Muscle of leg (tissue), 11 donors: ENCODE results near the gene SYNGR1. TPM values are rescaled to one million over a fixed set of nuclear protein-coding genes. Genes with fewer than 3 reads are reported as not detected.

Source experiments
- DNase-seq: peaks from one replicate; pipeline ENCODE4 v3.0.0; 2013
- H3K27ac ChIP-seq: one replicate; pipeline ENCODE4 v1.5.1; 2013; ENCODE audit warnings: mild to moderate bottlenecking, low read length, control low read depth
- H3K27me3 ChIP-seq: one replicate; pipeline ENCODE4 v1.6.1; 2013; ENCODE audit warnings: low read length; ENCODE audit not compliant: control insufficient read depth, insufficient read depth
- H3K36me3 ChIP-seq: one replicate; pipeline ENCODE4 v1.6.1; 2013; ENCODE audit warnings: low read length; ENCODE audit not compliant: control insufficient read depth, insufficient read depth
- H3K4me1 ChIP-seq: one replicate; pipeline ENCODE4 v1.6.1; 2013; ENCODE audit warnings: low read length; ENCODE audit not compliant: control insufficient read depth, insufficient read depth
- H3K4me3 ChIP-seq: one replicate; pipeline ENCODE4 v1.5.1; 2013; ENCODE audit warnings: low read length, control low read depth
- H3K9me3 ChIP-seq: replicated peaks from 2 replicates; pipeline ENCODE4 v1.6.1; 2013; ENCODE audit warnings: low read depth, low read length; ENCODE audit not compliant: control insufficient read depth
- WGBS: methylation state at CpG from one replicate; pipeline ENCODE4 v1.1.5; 2013; ENCODE audit warnings: missing lambda C conversion rate; ENCODE audit not compliant: insufficient coverage; 5-methylcytosine and 5-hydroxymethylcytosine counted together
- polyA plus RNA-seq, 8 donors: library from polyadenylated mRNA; unstranded; fragments of 120-200 nt; gene quantifications; one replicate each; pipeline versions ENCODE4 v1.2.1 to v1.2.3, GENCODE V29; 2013; ENCODE audit warnings: inconsistent platforms in 1 of 8, low replicate concordance in 1 of 8; ENCODE audit not compliant: insufficient read length in 8 of 8, insufficient read depth in 1 of 8
- total RNA-seq: library from RNA; stranded (reverse); fragments of 120-200 nt; gene quantifications from one replicate; pipeline ENCODE4 v1.2.4, GENCODE V29; 2013

SYNGR1 gene
- total and polyA plus RNA-seq, 9 donors: 6.3 to 19.8 (median 14.0) TPM

DNA sequence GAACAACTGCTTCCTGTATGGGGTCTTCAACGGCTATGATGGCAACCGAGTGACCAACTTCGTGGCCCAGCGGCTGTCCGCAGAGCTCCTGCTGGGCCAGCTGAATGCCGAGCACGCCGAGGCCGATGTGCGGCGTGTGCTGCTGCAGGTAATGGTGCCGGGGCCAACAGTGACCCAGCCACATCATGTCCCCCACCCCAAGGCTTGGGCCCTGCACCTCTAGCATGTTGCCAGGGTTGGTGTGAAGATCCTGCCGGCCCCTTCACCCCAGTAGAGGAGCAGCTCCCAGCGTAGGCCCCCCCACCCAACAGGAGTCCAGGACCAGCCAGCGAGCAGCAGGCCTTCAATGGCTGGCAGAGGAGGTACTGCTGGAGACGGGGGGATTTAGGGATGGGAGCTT is 65.7 kb downstream of the SYNGR1 start:
- no peaks in the 10 kb centered on the region for H3K9me3 ChIP-seq
- DNase-seq: no peak
- H3K27ac ChIP-seq: no peak overlapping the region
- WGBS: 95% methylated on average over 3 of the region's 16 CpGs
- no peak overlapping the region for H3K4me3 ChIP-seq
- no peaks in the 10 kb centered on the region for H3K27me3 ChIP-seq
- peaks cover 15% of the 10 kb centered on the region for H3K4me1 ChIP-seq
- H3K36me3 ChIP-seq: peaks cover 55% of the 10 kb centered on the region

DNA sequence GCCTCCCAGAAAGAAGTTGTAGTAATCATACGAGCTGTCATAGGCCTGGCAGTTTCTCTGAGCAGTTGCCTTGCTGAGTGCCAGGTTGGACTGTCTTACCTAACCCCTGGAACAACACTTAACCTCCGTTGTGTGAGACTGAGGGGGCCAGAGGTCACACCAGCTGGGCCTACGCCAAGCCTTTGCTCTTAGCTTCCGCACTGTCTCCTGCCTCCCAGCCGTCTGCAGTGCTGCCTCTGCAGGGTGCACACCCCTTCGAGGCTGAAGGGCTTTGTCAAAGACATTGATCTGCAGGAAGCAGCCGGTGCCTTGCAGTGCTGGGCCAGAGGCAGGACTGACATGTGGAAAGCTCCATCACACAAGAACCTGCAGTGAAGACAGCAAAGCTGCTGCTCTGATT is 66.5 kb downstream of the SYNGR1 start:
- no peaks in the 10 kb centered on the region for H3K9me3 ChIP-seq
- H3K27ac ChIP-seq: no peak overlapping the region
- H3K27me3 ChIP-seq: no peaks in the 10 kb centered on the region
- WGBS: 63% methylated on average over 4 of the region's 7 CpGs
- peaks cover 60% of the 10 kb centered on the region for H3K36me3 ChIP-seq
- no peak for DNase-seq
- H3K4me3 ChIP-seq: no peak overlapping the region
- peaks cover 15% of the 10 kb centered on the region for H3K4me1 ChIP-seq

DNA sequence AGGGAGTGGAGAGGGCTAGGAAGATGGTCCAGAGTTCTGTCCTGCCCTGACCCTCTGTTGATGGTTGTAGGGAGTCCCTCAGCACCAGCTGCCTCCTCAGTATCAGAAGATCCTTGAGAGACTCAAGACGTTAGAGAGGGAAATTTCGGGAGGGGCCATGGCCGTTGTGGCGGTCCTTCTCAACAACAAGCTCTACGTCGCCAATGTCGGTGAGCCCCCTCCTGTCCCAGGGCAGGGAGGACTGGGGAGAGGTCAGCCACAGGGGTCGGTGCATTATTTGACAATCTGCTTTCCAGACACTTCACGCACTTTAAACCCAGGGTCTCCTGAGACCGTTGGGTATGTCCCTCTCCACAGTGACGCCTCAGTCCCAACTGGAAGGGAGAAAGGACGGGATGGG is 67.8 kb downstream of the SYNGR1 start:
- no peak overlapping the region for H3K27ac ChIP-seq
- peaks cover 70% of the 10 kb centered on the region for H3K36me3 ChIP-seq
- 77% methylated on average over 9 of the region's 12 CpGs for WGBS

DNA sequence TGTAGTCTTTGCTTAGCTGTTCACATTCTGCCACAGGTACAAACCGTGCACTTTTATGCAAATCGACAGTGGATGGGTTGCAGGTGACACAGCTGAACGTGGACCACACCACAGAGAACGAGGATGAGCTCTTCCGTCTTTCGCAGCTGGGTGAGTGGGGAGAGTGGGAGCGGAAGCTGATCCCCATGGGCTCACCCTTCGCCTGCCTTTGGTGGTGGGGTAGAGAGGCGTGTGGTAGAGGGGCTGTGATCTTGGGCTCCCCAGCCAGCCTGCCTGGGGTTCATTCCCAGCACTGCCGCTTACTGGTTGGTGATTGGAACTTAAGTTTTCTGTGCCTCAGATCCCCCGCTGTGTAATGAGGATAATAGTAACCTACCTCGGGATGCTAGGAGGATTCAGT is 68.9 kb downstream of the SYNGR1 start:
- Histone ChIP-seq H3K27me3 (no peaks in the 10 kb centered on the region), H3K4me1 (peaks cover 9% of the 10 kb centered on the region), H3K36me3 (peaks cover 74% of the 10 kb centered on the region), H3K4me3 (no peak overlapping the region), H3K27ac (no peak overlapping the region), H3K9me3 (no peaks in the 10 kb centered on the region)
- no peak for DNase-seq
- WGBS: 84% methylated on average over 10 of the region's 12 CpGs

More for the DNA sequence above, 67.8 kb downstream of the SYNGR1 start:
- Histone ChIP-seq H3K4me3 (no peak overlapping the region), H3K9me3 (no peaks in the 10 kb centered on the region), H3K27me3 (no peaks in the 10 kb centered on the region), H3K4me1 (peaks cover 10% of the 10 kb centered on the region)
- DNase-seq: no peak

DNA sequence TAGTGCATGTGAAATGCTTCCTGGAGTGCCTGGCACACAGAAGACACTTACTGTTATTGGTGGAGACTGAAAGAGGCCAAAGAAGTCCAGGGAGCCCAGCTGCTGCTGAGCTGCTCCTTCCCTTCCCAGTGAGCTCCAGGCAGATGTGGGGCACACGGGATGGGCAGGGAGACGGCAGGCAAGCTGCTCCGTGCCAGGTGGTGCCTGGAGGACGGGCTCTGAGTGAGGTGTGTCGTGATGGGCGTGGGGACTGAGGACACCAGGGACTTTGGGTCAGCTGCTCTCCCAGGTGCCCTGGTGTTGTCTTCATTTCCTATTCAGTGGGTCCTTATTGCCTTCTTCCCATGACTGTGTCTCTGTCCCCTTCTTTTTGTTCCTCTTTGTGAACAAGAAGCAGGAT is 69.3 kb downstream of the SYNGR1 start:
- Histone ChIP-seq H3K9me3 (no peaks in the 10 kb centered on the region), H3K27me3 (no peaks in the 10 kb centered on the region), H3K4me1 (peaks cover 5% of the 10 kb centered on the region), H3K36me3 (peaks cover 77% of the 10 kb centered on the region), H3K27ac (no peak overlapping the region), H3K4me3 (no peak overlapping the region)
- no peak for DNase-seq
- WGBS: 86% methylated on average over 6 of the region's 6 CpGs

DNA sequence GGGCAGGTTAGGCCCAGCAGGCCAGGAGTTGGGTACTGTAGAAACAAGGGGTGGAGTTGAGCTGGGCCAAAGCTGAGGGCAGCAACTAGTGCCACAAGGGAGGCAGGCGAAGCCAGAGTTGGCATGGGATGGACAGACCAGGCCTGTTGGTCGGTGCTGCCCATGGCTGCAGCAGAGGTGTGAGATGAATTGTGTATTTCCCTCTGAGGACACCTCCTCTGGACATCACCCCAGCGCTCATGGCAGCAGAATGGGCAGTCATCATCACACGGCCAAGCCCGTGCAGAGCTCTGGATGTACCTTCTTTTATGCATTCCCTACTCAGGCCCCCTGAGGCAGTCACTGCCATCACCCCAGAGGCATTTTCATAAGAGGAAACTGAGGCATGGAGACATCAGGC is 70.1 kb downstream of the SYNGR1 start:
- no peak for DNase-seq
- Histone ChIP-seq H3K9me3 (no peaks in the 10 kb centered on the region), H3K27me3 (no peaks in the 10 kb centered on the region), H3K4me1 (no peaks in the 10 kb centered on the region), H3K36me3 (peaks cover 83% of the 10 kb centered on the region), H3K4me3 (no peak overlapping the region), H3K27ac (no peak overlapping the region)
- 97% methylated on average over 4 of the region's 5 CpGs for WGBS

DNA sequence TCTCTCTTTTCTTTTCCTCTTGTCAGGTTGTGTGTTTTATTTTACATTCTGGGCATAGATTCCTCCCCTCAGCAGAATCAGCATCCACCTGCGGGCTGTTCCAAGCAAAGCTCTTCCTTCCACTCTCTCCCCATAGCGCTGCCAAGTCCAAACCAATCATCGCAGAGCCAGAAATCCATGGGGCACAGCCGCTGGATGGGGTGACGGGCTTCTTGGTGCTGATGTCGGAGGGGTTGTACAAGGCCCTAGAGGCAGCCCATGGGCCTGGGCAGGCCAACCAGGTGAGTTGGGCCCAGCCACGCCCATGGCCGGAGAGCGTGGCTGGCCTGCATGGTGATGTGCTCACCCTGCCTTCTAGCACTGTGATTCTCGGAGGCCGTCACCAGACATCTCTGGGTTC is 71.9 kb downstream of the SYNGR1 start:
- no peaks in the 10 kb centered on the region for H3K9me3 ChIP-seq
- 94% methylated on average over 5 of the region's 11 CpGs for WGBS
- no peaks in the 10 kb centered on the region for H3K4me1 ChIP-seq
- no peak for DNase-seq
- peaks cover 76% of the 10 kb centered on the region for H3K36me3 ChIP-seq
- no peak overlapping the region for H3K27ac ChIP-seq
- H3K4me3 ChIP-seq: no peak overlapping the region
- H3K27me3 ChIP-seq: no peaks in the 10 kb centered on the region

DNA sequence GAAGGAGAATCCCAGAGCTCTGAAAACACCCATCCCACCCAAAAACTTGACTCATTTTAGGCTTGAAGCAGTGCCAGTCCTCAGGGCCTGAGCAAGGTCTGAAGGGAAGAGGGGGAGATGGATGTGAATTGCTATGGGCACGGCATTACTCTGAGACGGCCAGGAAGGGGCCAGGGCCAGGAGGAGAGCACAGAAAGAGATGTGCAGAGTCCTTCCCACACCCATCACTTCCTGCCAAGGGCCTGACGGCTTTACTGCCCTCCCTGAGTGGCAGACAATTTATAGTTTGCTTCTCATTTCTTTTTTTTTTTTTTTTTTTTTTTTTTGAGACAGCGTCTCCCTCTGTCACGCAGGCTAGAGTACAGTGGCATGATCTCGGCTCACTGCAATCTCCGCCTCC is 72.3 kb downstream of the SYNGR1 start:
- Histone ChIP-seq H3K4me1 (no peaks in the 10 kb centered on the region), H3K9me3 (no peaks in the 10 kb centered on the region), H3K27me3 (no peaks in the 10 kb centered on the region), H3K4me3 (no peak overlapping the region), H3K36me3 (peaks cover 76% of the 10 kb centered on the region), H3K27ac (no peak overlapping the region)
- no peak for DNase-seq
- WGBS: 90% methylated on average over 2 of the region's 7 CpGs

DNA sequence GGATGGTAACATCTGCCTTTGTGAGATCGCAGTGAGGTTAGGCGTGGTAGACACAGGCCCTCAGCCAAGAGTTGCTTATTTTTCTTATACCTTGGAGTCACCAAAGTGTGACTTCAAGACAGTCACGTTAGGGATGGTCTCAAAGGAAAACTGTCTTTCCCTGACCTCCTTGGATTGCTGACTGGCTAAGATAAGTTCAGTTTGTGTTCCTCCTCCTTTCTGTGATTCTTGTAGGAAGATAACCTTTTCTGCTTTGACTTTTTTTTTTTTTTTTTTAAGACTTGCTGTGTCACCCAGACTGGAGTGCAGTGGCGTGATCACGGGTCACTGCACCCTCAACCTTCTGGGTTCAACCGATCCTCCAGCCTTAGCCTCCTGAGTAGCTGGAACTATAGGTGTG is 72.9 kb downstream of the SYNGR1 start:
- H3K9me3 ChIP-seq: no peaks in the 10 kb centered on the region
- H3K27ac ChIP-seq: no peak overlapping the region
- H3K36me3 ChIP-seq: peaks cover 77% of the 10 kb centered on the region
- no peak for DNase-seq
- H3K4me1 ChIP-seq: no peaks in the 10 kb centered on the region
- H3K27me3 ChIP-seq: no peaks in the 10 kb centered on the region
- H3K4me3 ChIP-seq: no peak overlapping the region
- WGBS: 81% methylated on average over 2 of the region's 6 CpGs

DNA sequence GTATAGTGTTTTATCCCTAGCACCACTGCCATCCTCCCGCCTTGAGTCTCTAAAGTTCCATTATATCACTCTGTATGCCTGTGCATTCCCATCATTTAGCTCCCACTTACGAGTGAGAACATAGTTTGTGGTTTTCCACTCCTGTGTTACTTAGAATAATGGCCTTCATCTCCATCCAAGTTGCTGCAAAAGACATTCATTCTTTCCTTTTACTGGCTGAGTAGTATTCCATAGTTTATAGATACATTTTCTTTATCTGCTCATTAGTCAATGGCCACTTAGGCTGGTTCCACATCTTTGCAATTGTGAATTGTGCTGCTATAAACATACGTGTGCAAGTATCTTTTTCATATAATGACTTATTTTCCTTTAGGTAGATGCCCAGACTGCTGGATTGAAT is 74.2 kb downstream of the SYNGR1 start:
- Histone ChIP-seq H3K4me3 (no peak overlapping the region), H3K27me3 (no peaks in the 10 kb centered on the region), H3K36me3 (peaks cover 78% of the 10 kb centered on the region), H3K9me3 (no peaks in the 10 kb centered on the region), H3K27ac (no peak overlapping the region), H3K4me1 (no peaks in the 10 kb centered on the region)
- DNase-seq: no peak
- no CpG with 5 or more reads among the region's 3 CpGs for WGBS

DNA sequence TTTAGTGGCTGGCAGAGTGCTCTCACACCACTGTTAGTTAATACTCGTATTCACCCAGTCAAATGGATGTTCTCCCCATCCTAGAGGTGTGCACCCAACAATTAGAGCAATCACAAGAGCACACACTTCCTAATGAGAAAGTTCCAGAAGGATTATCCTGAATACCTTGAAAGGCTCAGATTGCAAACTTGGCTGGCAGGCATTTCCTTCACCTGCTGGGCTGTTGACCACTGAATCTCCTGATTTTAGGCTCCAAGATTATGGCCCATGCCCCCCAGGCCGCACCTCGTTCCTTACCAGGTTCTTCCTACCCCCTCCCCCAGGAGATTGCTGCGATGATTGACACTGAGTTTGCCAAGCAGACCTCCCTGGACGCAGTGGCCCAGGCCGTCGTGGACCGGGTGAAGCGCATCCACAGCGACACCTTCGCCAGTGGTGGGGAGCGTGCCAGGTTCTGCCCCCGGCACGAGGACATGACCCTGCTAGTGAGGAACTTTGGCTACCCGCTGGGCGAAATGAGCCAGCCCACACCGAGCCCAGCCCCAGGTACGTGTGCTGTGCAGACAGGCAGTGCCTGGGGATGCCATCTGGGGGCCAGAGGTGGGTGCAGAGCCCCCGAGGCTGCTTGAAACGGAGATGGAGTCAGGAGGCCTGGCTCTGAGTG is 76.7 kb downstream of the SYNGR1 start:
- H3K27me3 ChIP-seq: no peaks in the 10 kb centered on the region
- H3K9me3 ChIP-seq: no peaks in the 10 kb centered on the region
- peaks cover 11% of the 10 kb centered on the region for H3K4me1 ChIP-seq
- no peak overlapping the region for H3K27ac ChIP-seq
- DNase-seq: no peak
- no peak overlapping the region for H3K4me3 ChIP-seq
- H3K36me3 ChIP-seq: peaks cover 74% of the 10 kb centered on the region
- 93% methylated on average over 18 of the region's 20 CpGs for WGBS
